ENCODE measurements around the gene SASH1.

Gene SASH1

GRCh38 chr6:148503703-148504102, 161.1 kb downstream of the SASH1 start:
- no peak for DNase-seq

DNA sequence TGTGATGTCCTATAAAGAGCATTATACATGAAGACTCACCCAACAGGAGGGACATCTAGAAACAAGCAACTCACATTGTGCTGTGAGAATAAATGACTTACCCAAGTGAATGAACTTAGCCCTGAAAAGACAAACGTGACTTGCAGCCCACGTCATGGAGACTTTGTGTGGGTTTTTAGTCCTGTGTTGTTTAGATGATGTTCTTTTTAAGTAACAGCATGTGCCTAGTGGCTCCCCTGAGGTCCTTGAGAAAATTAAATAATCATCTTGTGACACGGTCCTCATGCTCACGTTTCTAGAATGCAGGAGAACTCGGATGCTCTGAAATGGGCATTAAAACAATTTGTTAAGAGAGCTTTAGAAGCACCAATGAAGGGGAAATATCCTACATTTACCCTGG, 165.1 kb downstream of the SASH1 start:
- DNase-seq, result no peak

DNA sequence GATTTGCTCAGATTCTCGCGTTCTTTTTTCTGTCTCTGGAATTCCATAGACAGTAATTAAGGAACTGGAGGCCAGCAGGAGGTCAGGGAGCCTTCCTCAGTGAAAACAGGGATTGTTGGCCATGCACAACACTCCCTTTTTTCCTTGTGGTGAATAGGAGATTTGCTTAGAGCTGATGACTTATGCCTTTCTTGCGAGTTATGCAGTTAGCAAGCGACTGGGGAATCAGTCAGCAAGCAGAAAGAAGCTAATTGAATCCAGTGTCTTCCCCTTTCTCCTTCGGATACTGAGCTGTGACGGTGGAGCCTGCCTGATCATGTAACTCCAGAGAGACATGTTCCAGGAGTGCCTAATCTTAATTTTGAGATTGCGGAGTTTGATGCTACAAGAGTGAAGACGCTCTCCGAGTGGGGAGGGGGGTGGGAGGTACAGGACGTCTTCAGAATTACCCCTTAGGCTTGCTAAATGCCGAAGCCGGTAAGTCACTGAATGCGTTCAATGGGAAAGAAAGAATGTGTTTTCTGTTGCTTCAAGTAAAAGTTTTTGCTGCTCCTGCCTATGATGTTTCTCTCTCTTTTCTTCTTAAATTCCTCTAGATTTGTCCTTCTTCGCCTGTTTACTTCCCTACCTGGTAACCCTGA, 165.9 kb downstream of the SASH1 start:
- no peak for DNase-seq

DNA sequence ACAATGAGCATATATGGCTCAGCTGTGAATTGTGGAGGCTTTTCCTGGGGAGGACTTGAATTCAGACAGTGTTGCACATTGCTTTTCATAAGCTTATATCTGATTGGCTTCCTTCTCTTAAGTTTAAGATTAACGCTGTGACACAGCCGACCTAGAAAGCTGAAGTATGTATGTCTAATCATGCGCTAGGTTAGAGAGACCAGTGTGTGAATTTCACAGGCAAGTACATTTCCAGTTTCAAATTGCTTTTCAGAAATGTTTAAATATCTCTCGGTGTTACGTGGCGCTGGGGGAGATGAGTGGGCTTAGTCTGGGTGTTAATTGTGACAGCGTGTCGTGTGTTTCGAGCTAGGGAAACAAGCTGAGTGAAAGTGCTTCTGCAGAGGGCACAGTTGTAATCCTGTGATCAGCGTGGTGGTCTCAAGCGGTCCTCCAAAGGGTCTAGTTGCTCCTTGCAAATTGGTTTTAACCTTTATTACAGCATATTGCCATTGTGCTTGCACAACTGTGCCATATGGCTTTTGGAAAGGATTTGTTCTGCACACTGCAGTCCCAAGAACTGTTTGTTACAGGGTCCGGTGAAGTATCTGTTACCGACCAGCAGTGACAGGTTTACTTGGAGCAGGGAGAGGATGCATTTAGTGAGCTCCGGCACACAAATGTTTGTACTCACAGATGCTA, 166.6 kb downstream of the SASH1 start:
- DNase-seq, result no peak

- no peak for DNase-seq
Measured at GRCh38 chr6:148509800-148510581, 167.4 kb downstream of the SASH1 start.

- no peak for DNase-seq
Measured at GRCh38 chr6:148513145-148514071, 170.8 kb downstream of the SASH1 start.

- no peak for DNase-seq
Measured at GRCh38 chr6:148514091-148514845, 171.6 kb downstream of the SASH1 start.

DNA sequence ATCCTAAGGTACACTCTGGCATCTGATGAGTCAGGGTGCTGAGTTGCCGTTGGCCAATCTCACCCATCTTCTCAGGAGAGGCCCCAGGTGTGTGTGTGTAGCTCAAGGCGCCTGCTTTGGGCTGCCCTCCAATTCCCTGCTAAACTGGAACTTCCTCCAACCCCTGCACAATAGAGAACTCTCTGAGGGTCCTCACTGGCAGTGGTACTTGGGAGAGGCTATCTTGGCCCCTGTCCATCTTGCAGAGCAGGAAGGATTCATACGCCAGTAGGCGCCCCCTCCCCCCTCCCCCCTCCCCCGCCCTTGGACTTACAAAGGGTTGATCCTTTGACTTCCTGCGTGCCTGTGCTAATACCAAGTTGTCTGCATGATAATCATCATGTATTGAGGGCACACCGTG, 173.6 kb downstream of the SASH1 start:
- no peak for DNase-seq

DNA sequence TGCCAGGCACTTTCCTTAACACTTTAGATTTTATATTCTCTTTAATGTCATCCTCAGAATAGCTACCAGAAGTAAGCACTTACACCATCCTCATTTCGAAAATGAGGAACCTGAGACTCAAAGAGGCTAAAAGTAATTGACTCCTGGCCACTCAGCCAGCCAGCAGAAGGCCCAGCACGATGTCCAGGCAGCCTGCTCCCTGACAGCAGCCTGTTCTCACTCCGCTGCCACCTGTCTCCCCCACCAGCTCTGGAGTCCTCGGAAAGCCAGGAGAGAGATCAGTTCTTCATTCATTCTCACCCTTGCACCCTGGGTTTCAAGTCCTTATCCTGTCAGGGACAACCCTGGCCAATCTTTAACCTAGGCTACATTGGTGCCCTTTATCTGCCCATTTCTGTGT, 174.0 kb downstream of the SASH1 start:
- DNase-seq, result no peak

DNA sequence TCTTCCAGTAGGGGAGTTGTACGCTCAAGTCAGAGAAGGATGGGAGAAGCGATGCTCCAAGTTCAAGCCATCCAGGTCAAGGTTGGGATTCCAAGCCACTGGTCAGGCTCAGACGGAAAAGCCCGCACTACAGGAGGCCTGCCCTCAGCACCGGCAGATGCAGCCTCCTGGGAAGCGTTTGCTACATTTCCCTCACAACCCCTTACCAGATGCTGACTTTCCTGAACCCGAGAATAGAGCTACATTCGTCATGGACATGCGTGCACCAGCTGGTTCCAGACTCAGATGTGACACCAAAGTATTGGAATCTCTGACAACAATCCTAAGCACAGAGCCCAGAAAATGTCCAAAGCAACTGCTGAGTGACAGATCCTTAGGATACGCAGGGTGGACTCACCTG, 174.8 kb downstream of the SASH1 start:
- DNase-seq, result no peak

GRCh38 chr6:148518511-148519156, 176.0 kb downstream of the SASH1 start:
- no peak for DNase-seq

- DNase-seq, result no peak
Measured at GRCh38 chr6:148520109-148520841, 177.6 kb downstream of the SASH1 start.

DNA sequence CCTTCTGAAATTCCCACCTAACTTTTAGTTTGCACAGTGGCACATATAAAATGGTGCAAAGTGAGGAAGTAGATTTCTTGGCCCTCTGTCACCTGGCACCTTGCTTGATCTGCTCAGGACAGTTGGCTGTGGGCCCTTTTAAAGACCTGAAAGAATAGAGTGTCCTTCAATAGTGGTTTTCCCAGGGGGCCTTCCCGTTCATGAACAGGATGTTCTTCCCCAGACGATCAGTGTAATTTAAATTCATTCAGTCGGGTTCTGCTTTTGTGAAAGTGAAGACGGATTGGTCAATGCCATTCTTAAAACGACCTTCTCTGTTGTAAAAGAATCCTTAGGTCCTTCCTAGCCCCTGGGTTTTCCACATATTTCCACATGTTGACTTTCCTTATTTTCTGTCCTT, 178.5 kb downstream of the SASH1 start:
- no peak for DNase-seq

DNA sequence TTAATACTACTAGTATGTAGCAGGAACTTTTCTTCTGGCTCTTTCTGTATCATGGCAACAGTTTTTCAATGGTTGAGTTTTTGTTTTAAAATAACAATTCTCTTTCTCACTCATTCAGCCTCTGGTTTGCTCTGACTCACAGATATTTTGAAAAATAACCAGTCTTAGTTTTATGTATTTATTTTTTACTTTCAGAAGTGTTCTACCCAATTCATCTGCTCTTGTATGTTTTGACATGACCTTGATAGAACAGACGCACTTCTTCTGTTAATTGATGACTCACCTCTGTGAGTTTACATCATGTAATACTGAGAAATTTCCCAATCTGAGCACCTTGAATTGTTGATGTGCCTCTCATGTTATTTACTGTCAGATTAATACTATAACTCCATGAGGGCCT, 178.9 kb downstream of the SASH1 start:
- DNase-seq, result no peak

DNA sequence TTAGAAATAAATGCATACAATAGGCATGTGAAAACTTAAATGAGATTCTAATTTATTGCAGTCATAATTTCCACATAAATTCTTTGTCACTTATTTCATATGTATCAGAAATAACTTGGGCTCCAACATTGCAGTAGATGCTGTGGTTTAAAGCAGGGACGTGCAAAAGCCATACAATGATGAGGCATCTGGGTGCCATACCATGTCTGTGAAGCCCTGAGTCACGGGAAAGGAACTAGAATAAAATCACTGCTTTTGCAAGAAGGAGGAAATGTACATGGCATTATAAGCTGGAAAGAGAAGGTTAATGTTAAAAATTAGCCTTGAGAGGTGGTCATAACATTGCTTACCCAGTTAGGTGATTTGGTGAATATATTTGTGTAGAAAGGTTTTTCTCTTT, 180.4 kb downstream of the SASH1 start:
- no peak for DNase-seq

- DNase-seq, result no peak
Measured at GRCh38 chr6:148523551-148523950, 180.9 kb downstream of the SASH1 start.

GRCh38 chr6:148524471-148524882, 181.8 kb downstream of the SASH1 start:
- DNase-seq, result no peak

DNA sequence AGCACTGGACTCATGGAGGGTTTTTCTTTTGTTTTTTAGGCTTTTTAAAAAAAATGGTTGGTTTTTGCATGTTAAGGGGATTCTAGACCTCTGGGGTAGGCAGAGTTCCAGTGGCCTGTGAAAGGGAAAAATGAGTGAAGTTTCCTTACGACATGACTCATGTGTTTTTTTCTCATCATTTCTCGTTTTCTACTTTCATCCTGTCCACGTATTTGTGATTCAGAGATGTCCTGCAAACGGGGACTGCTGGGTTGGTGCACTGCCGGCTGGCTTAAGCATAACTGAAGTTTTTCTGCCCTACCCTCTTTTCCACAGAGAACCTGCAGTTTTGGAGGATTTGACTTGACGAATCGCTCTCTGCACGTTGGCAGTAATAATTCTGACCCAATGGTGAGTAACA, 182.3 kb downstream of the SASH1 start:
- DNase-seq, result no peak

DNA sequence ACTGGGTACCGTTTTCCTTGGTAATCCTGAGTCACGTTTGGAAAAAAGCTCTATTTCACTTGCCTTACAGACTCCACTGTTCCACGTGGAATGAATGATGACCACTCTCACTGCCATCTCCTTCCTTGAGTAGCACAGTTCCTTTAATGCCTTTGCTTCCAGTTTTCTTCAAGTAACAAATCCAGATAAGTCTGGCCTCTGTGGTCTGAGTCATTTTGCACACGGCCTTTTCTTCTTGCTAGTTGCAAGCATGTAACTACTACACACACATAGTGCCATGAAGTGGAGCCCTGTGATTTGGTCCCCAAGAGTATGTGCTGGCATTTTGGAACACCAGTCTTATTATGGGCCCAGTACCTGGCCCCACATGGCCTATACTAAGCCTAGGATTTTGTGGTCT, 182.8 kb downstream of the SASH1 start:
- DNase-seq, result no peak

DNA sequence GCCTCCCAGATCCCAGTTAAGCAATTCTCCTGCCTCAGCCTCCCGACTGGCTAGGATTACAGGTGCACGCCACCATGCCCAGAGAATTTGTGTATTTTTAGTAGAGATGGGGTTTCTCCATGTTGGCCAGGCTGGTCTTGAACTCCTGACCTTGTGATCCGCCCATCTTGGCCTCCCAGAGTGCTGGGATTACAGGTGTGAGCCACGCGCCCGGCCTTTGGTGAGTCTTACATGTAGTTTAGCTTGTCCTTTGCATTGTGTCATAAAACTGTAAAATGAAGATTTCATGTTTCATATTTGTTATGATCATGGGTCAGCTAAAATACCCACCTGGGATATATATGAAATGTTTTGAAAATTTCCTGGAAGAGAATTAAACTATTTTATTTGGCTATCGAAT, 183.5 kb downstream of the SASH1 start:
- DNase-seq, result no peak

GRCh38 chr6:148528292-148528691, 185.7 kb downstream of the SASH1 start:
- DNase-seq, result no peak
